ENCODE results near the gene XKR8. TPM values are rescaled to one million over a fixed set of nuclear protein-coding genes. Genes with fewer than 3 reads are reported as not detected.

The XKR8 gene
- total and polyA plus RNA-seq, 2 donors (not counting 1 experiment from before 2014, with no cell fraction given), result 3.4 to 8.7 TPM

DNA sequence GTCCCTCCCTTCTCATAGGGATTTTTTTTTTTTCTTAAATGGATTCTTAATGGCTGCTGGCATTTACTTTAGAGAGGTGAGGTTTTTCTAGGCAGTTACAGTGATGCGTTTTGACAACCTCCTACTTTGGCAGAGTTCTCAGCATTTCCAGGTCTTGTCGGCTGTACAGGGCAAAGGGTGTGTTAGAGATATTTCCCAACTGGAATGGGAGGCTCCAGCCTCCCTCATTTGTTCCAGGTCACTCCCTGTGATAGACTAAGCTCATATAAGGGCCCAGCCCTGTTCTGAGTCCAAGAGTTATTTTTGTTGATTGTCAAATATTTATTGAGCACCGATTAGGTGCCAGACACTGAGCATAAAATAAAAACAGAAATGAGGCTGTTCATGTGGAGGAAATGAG, 7.6 kb upstream of the XKR8 start:
- POLR2A ChIA-PET, result no interaction called here
- no peak overlapping the region for H2AFZ ChIP-seq (ENCODE audit: insufficient read depth, low read depth, low read length, poor library complexity, severe bottlenecking)
- 86% methylated on average over 2 of the region's 3 CpGs for WGBS (ENCODE audit: insufficient coverage)

DNA sequence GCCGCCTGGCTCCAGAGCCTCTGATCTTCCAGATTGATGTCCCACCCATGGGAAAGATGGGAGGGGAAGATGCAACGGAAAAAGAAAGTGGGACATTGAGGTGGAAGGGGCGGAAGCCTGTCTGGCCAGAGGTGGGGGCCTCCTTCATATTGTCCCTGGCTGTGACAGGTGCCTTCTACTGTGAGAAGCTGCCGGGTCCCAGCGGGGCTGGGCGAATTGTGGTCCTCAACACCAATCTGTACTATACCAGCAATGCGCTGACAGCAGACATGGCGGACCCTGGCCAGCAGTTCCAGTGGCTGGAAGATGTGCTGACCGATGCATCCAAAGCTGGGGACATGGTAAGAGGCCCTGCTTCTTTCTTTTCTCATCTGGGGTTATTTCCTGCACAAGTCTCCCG, 5.6 kb upstream of the XKR8 start:
- no peak for DNase-seq
- no peak overlapping the region for H3K4me3 ChIP-seq (ENCODE audit: control extremely low read depth in 1 of 5, extremely low read depth in 1 of 5, insufficient read depth in 1 of 5, low read depth in 2 of 5, low read length in 4 of 5)
- peaks cover 1 to 6% of the 10 kb centered on the region in 2 donors for H3K4me1 ChIP-seq (ENCODE audit: control insufficient read depth in 2 of 2, insufficient read depth in 2 of 2, low read length in 2 of 2)
- Mint-ChIP-seq H3K4me1 (no peaks in the 10 kb centered on the region), H3K4me3 (no peak overlapping the region), H3K27ac (no peak overlapping the region), H3K27me3 (no peaks in the 10 kb centered on the region), H3K9me3 (ENCODE audit: insufficient read depth) (no peaks in the 10 kb centered on the region)
- no peak overlapping the region for H3K4me2 ChIP-seq (replicated peaks; ENCODE audit: low read depth, low read length, poor library complexity, severe bottlenecking)
- H3K27me3 ChIP-seq (replicated peaks in 1 of 4; ENCODE audit: control extremely low read depth in 1 of 4, control insufficient read depth in 3 of 4, insufficient read depth in 4 of 4, low read length in 3 of 4), result peaks cover 0 to 3% (median 0%) of the 10 kb centered on the region in 4 experiments
- no peaks in the 10 kb centered on the region for H3K36me3 ChIP-seq (replicated peaks in 1 of 2; ENCODE audit: control extremely low read depth in 1 of 2, control insufficient read depth in 1 of 2, extremely low read depth in 1 of 2, insufficient read depth in 2 of 2, low read length in 1 of 2)
- CTCF ChIA-PET, result no interaction called here
- ATAC-seq (ENCODE audit: low read depth), result no peak
- POLR2A ChIA-PET, result interaction anchor here (0.6 kb wide), 1 partner anchor 219 kb away, joined by 5 read pairs; no protein-coding TSS in a partner anchor
- no peaks in the 10 kb centered on the region for H4K20me1 ChIP-seq (ENCODE audit: control insufficient read depth, insufficient read depth, low read length, poor library complexity, severe bottlenecking)
- intact Hi-C loops (cut with micrococcal nuclease), result no loop called here
- H3K9me3 ChIP-seq (ENCODE audit: control extremely low read depth in 1 of 3, control insufficient read depth in 2 of 3, insufficient read depth in 1 of 3, low read length in 2 of 3), result no peaks in the 10 kb centered on the region
- WGBS (ENCODE audit: insufficient coverage), result 100% methylated on average over 5 of the region's 10 CpGs
- no peak overlapping the region for H3K27ac ChIP-seq (ENCODE audit: low read length in 2 of 2)
- H3K79me2 ChIP-seq (ENCODE audit: control insufficient read depth, insufficient read depth, low read length), result peaks cover 13% of the 10 kb centered on the region
- TF ChIP-seq, protein P1, sequence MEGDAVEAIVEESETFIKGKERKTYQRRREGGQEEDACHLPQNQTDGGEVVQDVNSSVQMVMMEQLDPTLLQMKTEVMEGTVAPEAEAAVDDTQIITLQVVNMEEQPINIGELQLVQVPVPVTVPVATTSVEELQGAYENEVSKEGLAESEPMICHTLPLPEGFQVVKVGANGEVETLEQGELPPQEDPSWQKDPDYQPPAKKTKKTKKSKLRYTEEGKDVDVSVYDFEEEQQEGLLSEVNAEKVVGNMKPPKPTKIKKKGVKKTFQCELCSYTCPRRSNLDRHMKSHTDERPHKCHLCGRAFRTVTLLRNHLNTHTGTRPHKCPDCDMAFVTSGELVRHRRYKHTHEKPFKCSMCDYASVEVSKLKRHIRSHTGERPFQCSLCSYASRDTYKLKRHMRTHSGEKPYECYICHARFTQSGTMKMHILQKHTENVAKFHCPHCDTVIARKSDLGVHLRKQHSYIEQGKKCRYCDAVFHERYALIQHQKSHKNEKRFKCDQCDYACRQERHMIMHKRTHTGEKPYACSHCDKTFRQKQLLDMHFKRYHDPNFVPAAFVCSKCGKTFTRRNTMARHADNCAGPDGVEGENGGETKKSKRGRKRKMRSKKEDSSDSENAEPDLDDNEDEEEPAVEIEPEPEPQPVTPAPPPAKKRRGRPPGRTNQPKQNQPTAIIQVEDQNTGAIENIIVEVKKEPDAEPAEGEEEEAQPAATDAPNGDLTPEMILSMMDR (IDR thresholded peaks at IDR 0.05), result no peak
- TF ChIP-seq EZH2 (IDR thresholded peaks at IDR 0.05; ENCODE audit: borderline replicate concordance, insufficient read depth, low read depth, low read length, poor library complexity, severe bottlenecking), result no peak
- H3K9ac ChIP-seq (ENCODE audit: low read length), result no peak overlapping the region
- no peak overlapping the region for H2AFZ ChIP-seq (ENCODE audit: insufficient read depth, low read depth, low read length, poor library complexity, severe bottlenecking)

More for the DNA sequence above, 7.6 kb upstream of the XKR8 start:
- CTCF ChIA-PET, result interaction anchor here (0.7 to 1.8 kb wide), 6 partner anchors 12 to 300 kb away, joined by 3 to 5 read pairs (median 4); no protein-coding TSS in a partner anchor
- intact Hi-C loops (cut with micrococcal nuclease), result no loop called here
- no peak overlapping the region for H3K27ac Mint-ChIP-seq
- Histone ChIP-seq H3K9ac (ENCODE audit: low read length) (no peak overlapping the region), H3K79me2 (ENCODE audit: control insufficient read depth, insufficient read depth, low read length) (no peaks in the 10 kb centered on the region), H3K4me1 (ENCODE audit: control insufficient read depth in 2 of 2, insufficient read depth in 2 of 2, low read length in 2 of 2) (no peaks in the 10 kb centered on the region), H3K36me3 (replicated peaks in 1 of 2; ENCODE audit: control extremely low read depth in 1 of 2, control insufficient read depth in 1 of 2, extremely low read depth in 1 of 2, insufficient read depth in 2 of 2, low read length in 1 of 2) (no peaks in the 10 kb centered on the region), H3K4me2 (replicated peaks; ENCODE audit: low read depth, low read length, poor library complexity, severe bottlenecking) (no peak overlapping the region), H4K20me1 (ENCODE audit: control insufficient read depth, insufficient read depth, low read length, poor library complexity, severe bottlenecking) (no peaks in the 10 kb centered on the region), H3K27ac (ENCODE audit: low read length in 2 of 2) (no peak overlapping the region), H3K9me3 (ENCODE audit: control extremely low read depth in 1 of 3, control insufficient read depth in 2 of 3, insufficient read depth in 1 of 3, low read length in 2 of 3) (no peaks in the 10 kb centered on the region), H3K4me3 (ENCODE audit: control extremely low read depth in 1 of 5, extremely low read depth in 1 of 5, insufficient read depth in 1 of 5, low read depth in 2 of 5, low read length in 4 of 5) (no peak overlapping the region), H3K27me3 (replicated peaks in 1 of 4; ENCODE audit: control extremely low read depth in 1 of 4, control insufficient read depth in 3 of 4, insufficient read depth in 4 of 4, low read length in 3 of 4) (peaks cover 0 to 3% (median 0%) of the 10 kb centered on the region in 4 experiments)
- H3K4me1 Mint-ChIP-seq, result no peaks in the 10 kb centered on the region
- DNase-seq (no peak), ATAC-seq (ENCODE audit: low read depth) (no peak)
- TF ChIP-seq, protein P1 (IDR thresholded peaks at IDR 0.05), result no peak
- TF ChIP-seq EZH2 (IDR thresholded peaks at IDR 0.05; ENCODE audit: borderline replicate concordance, insufficient read depth, low read depth, low read length, poor library complexity, severe bottlenecking), result no peak
- H3K9me3 Mint-ChIP-seq (ENCODE audit: insufficient read depth), result no peaks in the 10 kb centered on the region
- H3K4me3 Mint-ChIP-seq, result no peak overlapping the region
- H3K27me3 Mint-ChIP-seq, result no peaks in the 10 kb centered on the region

Data from B cell (primary cell).